BE2C (cell line): ENCODE data around the gene FERMT2.

Source experiments
- DNase-seq: peaks from one replicate; pipeline ENCODE4 v3.0.0-alpha.2; 2020
- H3K27me3 ChIP-seq: fragments of 250-450 bp; sonication (Bioruptor Pico); 2 replicates; pipeline ENCODE4 v1.5.1; 2020; ENCODE audit warnings: mild to moderate bottlenecking
- H3K36me3 ChIP-seq: fragments of 250-450 bp; sonication (Bioruptor Pico); 2 replicates; pipeline ENCODE4 v1.5.1; 2020; ENCODE audit warnings: mild to moderate bottlenecking
- H3K4me1 ChIP-seq: fragments of 250-450 bp; sonication (Bioruptor Pico); 2 replicates; pipeline ENCODE4 v1.5.1; 2020
- H3K4me3 ChIP-seq: 2 replicates; pipeline ENCODE4 v1.5.1; 2011; ENCODE audit warnings: low read depth, low read length
- H3K9me3 ChIP-seq: fragments of 250-450 bp; sonication (Bioruptor Pico); 2 replicates; pipeline ENCODE4 v1.5.1; 2020
- CTCF ChIP-seq: IDR thresholded peaks from 2 replicates; pipeline ENCODE4 v1.5.1; 2012; ENCODE audit warnings: mild to moderate bottlenecking, low read depth, low read length

The FERMT2 gene

GRCh38 chr14:52879958-52880357, 70.9 kb downstream of the FERMT2 start:
- Histone ChIP-seq H3K4me1 (no peaks in the 10 kb centered on the region), H3K36me3 (peaks cover 81% of the 10 kb centered on the region), H3K4me3 (no peak overlapping the region), H3K9me3 (no peaks in the 10 kb centered on the region), H3K27me3 (no peaks in the 10 kb centered on the region)
- no peak for DNase-seq
- no peak for TF ChIP-seq CTCF

- Histone ChIP-seq H3K9me3 (no peaks in the 10 kb centered on the region), H3K36me3 (peaks cover 80% of the 10 kb centered on the region), H3K4me1 (no peaks in the 10 kb centered on the region), H3K27me3 (no peaks in the 10 kb centered on the region), H3K4me3 (no peak overlapping the region)
- DNase-seq: no peak
- TF ChIP-seq CTCF: no peak
Observed at GRCh38 chr14:52878946-52879345, 71.9 kb downstream of the FERMT2 start.

GRCh38 chr14:52878469-52878868, 72.4 kb downstream of the FERMT2 start:
- TF ChIP-seq CTCF: no peak
- peaks cover 80% of the 10 kb centered on the region for H3K36me3 ChIP-seq

GRCh38 chr14:52877628-52878027, 73.2 kb downstream of the FERMT2 start:
- peaks cover 88% of the 10 kb centered on the region for H3K36me3 ChIP-seq
- no peak for DNase-seq
- H3K27me3 ChIP-seq: no peaks in the 10 kb centered on the region
- H3K4me3 ChIP-seq: no peak overlapping the region
- TF ChIP-seq CTCF: no peak
- H3K4me1 ChIP-seq: no peaks in the 10 kb centered on the region
- no peaks in the 10 kb centered on the region for H3K9me3 ChIP-seq

More at GRCh38 chr14:52878469-52878868, 72.4 kb downstream of the FERMT2 start:
- no peak for DNase-seq
- no peaks in the 10 kb centered on the region for H3K9me3 ChIP-seq
- no peaks in the 10 kb centered on the region for H3K27me3 ChIP-seq
- H3K4me1 ChIP-seq: no peaks in the 10 kb centered on the region
- no peak overlapping the region for H3K4me3 ChIP-seq

- no peak for DNase-seq
- Histone ChIP-seq H3K9me3 (no peaks in the 10 kb centered on the region), H3K36me3 (peaks cover 97% of the 10 kb centered on the region), H3K4me1 (peaks cover under 1% of the 10 kb centered on the region; the same call in 1 of the 2 replicates), H3K27me3 (no peaks in the 10 kb centered on the region), H3K4me3 (no peak overlapping the region)
- TF ChIP-seq CTCF: no peak
Observed at GRCh38 chr14:52876806-52877205, 74.0 kb downstream of the FERMT2 start.

- TF ChIP-seq CTCF: no peak
- H3K9me3 ChIP-seq: no peaks in the 10 kb centered on the region
- peaks cover 3% of the 10 kb centered on the region; the same call in 1 of the 2 replicates for H3K4me1 ChIP-seq
- DNase-seq: no peak
- no peaks in the 10 kb centered on the region for H3K27me3 ChIP-seq
- no peak overlapping the region for H3K4me3 ChIP-seq
- H3K36me3 ChIP-seq: peaks cover 97% of the 10 kb centered on the region
Observed at GRCh38 chr14:52876311-52876710, 74.5 kb downstream of the FERMT2 start.
